Activated CD8-positive, alpha-beta memory T cell treated with anti-CD3 and anti-CD28 coated beads, Interleukin-2, amount 50 U/mL, for 1 hour (primary cell): ENCODE measurements around the gene TNFRSF19.
"Not testable (repeated sequence)": the region's sequence is repeated elsewhere in the genome, so short reads cannot be mapped to it uniquely, and the experiment has no call there.

Experiments
- DNase-seq: peaks from one replicate; pipeline ENCODE4 v3.0.0-alpha.2; 2020; ENCODE audit errors: extremely low read depth

TNFRSF19 gene

GRCh38 chr13:23567906-23568460 is 2.2 kb upstream of the TNFRSF19 start:
- no peak for DNase-seq

DNA sequence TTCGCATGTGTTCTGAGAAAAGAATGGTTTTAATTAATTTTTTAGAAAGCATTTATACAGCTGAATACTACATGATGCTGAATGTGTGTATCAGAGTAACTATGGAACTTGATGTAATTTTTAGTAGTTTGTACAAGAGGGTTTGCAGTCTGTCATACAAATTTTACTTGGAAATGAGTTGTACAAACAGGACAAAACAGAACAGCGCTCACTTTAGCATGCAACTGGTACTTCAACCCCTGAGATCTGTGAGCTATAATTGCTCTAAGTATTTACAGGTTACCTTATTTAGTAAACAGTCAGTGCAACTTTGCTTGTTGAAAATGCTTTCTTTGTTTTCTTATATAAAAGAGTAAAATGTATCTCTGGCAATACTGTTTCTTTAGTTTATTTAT is 706 bp downstream of the TNFRSF19 start:
- no peak for DNase-seq

GRCh38 chr13:23571431-23571830 is 1.2 kb downstream of the TNFRSF19 start:
- no peak for DNase-seq

DNA sequence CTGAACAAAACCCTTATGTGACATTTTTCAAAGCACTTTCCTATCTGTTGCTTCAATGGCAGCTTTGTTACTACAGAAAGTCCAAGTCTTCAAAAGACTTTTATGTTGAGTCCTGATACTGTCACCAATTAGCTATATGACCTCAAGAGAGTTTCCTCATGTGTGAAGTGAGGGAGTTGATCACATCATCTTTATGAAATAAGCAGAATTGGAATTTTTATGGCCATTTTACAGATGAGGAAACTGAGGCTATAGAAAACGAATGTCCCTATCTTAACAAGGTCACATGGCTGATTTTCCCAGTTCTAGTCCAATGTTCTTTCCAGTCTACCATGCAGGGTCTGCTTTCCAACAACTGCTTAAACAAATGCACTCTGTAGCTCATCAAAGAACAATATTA is 2.6 kb downstream of the TNFRSF19 start:
- no peak for DNase-seq

GRCh38 chr13:23574421-23575145 is 4.4 kb downstream of the TNFRSF19 start:
- no peak for DNase-seq

DNA sequence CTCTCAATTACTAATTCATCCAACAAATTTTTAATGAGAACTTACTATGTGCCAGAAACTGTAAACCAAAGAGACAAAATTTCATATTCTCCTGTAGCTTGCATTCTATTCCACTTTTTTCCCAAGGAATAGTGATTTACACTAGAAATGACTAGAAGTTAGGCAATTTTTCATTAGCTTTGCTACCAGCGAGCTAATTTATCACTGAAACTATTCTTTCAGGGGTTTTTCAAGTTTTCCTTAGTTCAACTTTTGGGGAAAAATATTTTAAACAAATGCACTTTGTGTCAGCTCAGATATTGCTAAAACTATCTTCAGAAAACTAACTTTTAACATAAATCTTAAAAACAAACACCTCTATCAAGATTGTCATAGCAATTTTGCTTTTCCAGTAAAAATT is 5.4 kb downstream of the TNFRSF19 start:
- DNase-seq: no peak

- DNase-seq: peak; percentile 25
These were observed 8.3 kb downstream of the TNFRSF19 start for GRCh38 chr13:23578411-23579071.

- peak; percentile 64 for DNase-seq
These were observed 9.1 kb downstream of the TNFRSF19 start for GRCh38 chr13:23579072-23579895.

GRCh38 chr13:23579896-23580683 is 9.9 kb downstream of the TNFRSF19 start:
- no peak for DNase-seq

DNA sequence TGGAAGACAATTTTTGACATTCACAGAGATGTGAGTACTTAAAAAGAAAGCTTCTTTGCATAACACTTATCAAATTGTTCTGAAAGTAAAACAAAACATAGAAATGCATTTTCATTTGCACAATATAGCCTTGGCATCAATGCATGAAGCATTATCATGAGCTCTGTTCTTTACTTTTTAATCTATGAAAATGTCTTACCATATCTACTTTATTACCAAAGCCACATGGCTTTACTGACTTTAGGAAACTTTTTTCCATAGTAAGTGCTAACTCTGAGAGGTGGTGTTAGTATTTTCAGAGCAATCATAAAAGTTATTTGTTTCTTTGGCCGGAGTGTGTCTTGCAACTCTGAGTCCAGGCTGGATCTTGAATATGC is 10.5 kb downstream of the TNFRSF19 start:
- no peak for DNase-seq

- no peak for DNase-seq
These were observed 13.3 kb downstream of the TNFRSF19 start for GRCh38 chr13:23583491-23583890.

DNA sequence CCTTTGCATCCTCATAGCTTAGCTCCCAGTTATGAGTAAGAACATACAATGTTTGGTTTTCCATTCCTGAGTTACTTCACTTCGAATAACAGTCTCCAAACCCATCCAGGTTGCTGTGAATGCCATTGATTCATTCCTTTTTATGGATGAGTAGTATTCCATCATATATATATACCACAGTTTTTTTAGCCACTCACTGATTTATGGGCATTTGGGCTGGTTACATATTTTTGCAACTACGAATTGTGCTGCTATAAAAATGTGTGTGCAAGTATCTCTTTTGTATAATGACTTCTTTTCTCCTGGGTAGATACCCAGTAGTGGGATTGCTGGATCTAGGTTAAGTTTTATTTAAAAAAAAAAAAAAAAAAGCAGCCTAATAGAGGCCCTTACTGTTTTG is 14.1 kb downstream of the TNFRSF19 start:
- no peak for DNase-seq

DNA sequence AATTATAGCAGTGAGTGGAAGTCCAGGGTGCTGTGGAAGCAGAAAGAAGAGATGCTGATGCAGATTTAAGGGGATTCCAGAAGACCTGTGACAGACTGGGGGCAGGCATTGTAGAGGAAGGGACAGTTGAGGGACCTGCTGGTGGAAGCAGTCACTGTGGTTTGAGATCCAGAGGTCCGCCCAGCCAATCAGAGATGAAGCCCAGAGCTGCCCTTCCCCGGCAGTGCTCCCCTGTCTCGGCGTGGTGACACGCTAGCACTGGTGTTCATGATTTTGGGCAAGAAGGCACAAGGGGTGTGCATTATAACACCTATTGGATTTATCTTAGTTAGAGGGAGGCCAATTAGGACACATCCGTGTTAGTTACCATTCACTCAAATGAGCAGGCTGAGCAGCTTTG is 16.1 kb downstream of the TNFRSF19 start:
- DNase-seq: no peak

DNA sequence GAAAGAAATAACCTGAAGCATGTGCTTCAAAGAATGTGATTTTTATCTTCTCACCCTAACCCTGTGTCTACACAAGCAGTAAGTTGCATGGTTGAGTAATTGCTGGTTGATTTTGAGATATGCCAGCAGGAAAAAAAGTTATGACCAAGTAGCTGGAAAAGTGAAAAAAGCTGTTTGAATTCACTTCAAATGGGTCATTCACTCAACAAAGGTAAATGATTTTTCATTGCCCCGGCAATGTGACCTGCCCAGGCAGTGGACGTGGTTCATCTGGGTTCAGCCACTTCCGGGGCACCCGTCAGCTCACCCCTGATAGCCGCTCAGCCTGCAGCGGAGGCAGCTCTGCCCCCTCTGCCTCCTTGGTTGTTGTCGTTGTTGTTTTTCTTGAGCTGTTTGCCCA is 18.5 kb downstream of the TNFRSF19 start:
- no peak for DNase-seq

DNA sequence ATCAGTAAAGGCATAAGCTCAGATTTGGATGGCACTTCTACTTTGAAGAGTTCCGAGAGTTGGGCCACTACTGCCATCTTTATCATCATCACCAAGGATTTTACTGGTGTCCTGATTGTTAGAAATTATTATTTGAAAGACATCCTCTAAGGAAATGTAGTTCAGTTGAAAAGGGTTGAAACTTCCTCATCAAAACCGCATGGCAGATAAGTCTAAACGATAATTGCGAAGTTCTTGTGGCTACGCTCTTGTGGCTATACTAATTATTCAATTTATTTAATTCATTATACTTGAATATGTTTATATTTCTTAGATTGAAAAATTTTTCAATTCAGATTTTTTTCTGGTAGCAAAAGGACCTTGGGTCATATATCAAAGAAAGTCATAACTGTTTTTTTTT is 22.4 kb downstream of the TNFRSF19 start:
- DNase-seq: no peak

DNA sequence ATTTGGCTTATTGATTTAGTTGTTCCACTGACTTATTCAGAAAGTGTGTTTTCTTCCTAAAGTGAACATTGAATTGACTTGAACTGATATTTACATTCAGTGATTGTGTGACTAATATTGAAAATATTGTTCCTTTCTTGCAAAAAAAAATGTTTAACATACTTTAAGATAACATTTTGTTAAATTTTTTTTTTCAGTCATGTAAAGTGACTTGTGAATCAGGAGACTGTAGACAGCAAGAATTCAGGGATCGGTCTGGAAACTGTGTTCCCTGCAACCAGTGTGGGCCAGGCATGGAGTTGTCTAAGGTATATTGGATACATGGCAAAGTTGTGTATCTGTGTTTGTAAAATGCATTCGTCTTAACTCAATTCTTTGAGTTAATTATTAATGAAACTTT is 22.9 kb downstream of the TNFRSF19 start:
- no peak for DNase-seq

GRCh38 chr13:23594290-23594689 is 24.1 kb downstream of the TNFRSF19 start:
- not testable (repeated sequence) for DNase-seq

GRCh38 chr13:23598369-23598768 is 28.2 kb downstream of the TNFRSF19 start:
- DNase-seq: no peak

- DNase-seq: no peak
These were observed 29.1 kb downstream of the TNFRSF19 start for GRCh38 chr13:23599083-23599925.

GRCh38 chr13:23600100-23600499 is 29.9 kb downstream of the TNFRSF19 start:
- DNase-seq: no peak

- no peak for DNase-seq
These were observed 30.3 kb downstream of the TNFRSF19 start for GRCh38 chr13:23600534-23600933.
